EH (cell line): ENCODE measurements around the gene GNAL.
"Not testable (repeated sequence)": the region's sequence is repeated elsewhere in the genome, so short reads cannot be mapped to it uniquely, and the experiment has no call there.

ENCODE experiments used
- DNase-seq: peaks from one replicate; pipeline ENCODE4 v3.0.0-alpha.2; 2015; ENCODE audit warnings: low read depth

The GNAL gene

GRCh38 chr18:11688972-11689668 lies at the start of gene GNAL:
Gene GNAL, plus strand, starts transcription at chr18:11689264. Its CDS starts 300 bp downstream, at chr18:11689564.
- peak; percentile 63 for DNase-seq

DNA sequence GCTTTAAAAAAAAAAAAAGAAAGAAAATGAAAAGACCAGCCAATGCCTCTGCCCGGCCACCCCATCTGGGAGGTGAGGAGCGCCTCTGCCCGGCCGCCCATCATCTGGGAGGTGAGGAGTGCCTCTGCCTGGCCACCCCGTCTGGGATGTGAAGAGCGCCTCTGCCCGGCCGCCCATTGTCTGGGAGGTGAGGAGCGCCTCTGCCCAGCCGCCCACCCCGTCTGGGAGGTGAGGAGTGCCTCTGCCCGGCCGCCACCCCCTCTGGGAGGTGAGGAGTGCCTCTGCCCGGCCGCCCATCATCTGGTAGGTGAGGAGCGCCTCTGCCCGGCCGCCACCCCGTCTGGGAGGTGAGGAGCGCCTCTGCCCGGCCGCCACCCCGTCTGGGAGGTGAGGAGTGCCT lies 41.8 kb upstream of the GNAL start:
- not testable (repeated sequence) for DNase-seq

DNA sequence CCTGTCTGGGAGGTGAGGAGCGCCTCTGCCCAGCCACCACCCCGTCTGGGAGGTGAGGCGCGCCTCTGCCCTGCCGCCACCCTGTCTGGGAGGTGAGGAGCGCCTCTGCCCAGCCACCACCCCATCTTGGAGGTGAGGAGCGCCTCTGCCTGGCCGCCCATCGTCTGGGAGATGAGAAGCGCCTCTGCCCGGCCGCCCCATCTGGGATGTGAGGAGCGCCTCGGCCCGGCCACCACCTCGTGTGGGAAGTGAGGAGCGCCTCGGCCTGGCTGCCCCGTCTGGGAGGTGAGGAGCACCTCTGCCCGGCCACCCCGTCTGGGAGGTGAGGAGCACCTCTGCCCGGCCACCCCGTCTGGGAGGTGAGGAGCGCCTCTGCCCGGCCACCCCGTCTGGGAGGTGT lies 41.3 kb upstream of the GNAL start:
- DNase-seq, result not testable (repeated sequence)

DNA sequence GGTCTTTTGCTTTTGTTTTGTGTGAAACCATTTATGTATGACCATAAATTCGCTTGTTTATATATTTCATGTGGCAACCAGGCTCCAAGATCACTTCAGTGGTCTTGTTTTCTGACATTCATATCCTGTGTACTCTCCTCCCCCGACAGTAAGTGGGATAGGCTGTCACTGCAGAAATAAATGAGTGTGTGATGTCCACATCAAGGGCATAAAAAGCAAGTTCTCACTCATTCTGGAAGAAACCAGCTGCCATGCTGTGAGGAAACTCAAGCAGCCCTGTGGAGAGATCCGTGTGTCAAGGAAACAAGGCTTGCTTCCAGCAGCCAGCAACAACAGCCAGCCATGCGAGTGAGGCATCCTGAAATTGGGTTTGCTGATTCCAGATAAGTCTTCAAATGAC lies 39.2 kb upstream of the GNAL start:
- no peak for DNase-seq

GRCh38 chr18:11651899-11652298 lies 37.2 kb upstream of the GNAL start:
- DNase-seq, result no peak

- no peak for DNase-seq
These were observed 35.5 kb upstream of the GNAL start for GRCh38 chr18:11653521-11653920.

DNA sequence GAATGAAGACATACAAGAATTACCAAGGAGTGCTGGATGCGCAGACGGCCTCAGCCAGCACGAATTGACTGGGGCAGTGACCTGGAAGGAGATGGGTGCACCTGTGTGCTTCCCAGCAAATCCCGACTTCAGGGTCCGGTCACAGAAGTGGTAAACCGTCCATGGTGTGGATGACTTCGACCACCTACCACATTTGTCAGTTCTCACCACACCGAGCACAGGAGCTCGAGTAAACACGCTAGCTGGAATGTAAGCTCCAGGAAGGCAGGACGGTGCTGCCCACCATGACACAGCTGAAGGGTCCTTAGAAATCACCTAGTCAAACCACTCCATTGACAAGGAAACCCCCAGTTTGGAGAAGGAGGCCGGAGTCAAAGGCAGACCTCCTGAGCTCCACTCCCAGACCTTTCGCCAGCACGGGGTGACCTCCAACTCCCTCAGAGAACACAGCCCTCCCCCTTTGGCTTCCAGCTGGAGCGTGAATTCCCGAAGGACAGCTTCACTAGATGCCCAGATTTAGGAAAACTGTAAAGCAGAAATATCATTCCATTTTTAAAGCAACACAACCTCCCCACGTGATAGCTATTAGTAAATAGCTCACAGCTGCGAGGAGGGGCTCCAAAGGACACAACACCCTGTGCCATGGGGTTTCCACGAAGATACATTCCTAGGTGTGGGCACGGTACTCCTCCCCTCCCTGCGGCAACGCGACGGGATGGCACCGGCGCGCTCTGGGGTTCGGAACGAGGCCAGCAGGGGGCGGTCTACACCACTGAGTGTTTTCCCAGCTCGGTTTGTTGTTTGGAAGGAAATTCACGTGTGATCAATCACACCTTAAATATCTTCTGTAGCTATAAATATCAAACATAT lies 34.1 kb upstream of the GNAL start:
- DNase-seq, result peak; percentile 32

GRCh38 chr18:11655606-11655932 lies 33.5 kb upstream of the GNAL start:
- DNase-seq, result no peak

GRCh38 chr18:11657152-11657551 lies 31.9 kb upstream of the GNAL start:
- no peak for DNase-seq

- DNase-seq, result no peak
These were observed 31.5 kb upstream of the GNAL start for GRCh38 chr18:11657554-11657953.

- no peak for DNase-seq
These were observed 31.0 kb upstream of the GNAL start for GRCh38 chr18:11658019-11658418.

DNA sequence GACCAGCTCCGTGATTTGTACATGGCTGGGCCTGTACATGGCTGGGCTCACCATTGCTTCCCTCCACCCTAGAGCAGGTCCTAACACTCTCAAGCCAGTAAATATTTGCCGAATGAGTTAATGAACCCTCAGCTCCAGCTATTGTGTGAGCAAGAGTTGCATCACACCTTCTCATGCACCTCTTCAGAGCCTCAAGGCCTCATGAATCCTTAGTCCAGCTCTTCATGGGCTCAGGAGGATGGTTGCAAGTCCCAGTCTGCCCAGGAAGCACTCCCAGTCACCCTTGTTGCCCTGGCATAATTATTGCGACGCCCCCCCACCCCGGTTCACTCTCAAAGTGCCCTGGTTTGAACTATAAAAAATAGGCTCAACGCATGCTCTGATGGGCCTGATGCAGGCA lies 30.1 kb upstream of the GNAL start:
- DNase-seq, result no peak

GRCh38 chr18:11660691-11661090 lies 28.4 kb upstream of the GNAL start:
- DNase-seq, result no peak

DNA sequence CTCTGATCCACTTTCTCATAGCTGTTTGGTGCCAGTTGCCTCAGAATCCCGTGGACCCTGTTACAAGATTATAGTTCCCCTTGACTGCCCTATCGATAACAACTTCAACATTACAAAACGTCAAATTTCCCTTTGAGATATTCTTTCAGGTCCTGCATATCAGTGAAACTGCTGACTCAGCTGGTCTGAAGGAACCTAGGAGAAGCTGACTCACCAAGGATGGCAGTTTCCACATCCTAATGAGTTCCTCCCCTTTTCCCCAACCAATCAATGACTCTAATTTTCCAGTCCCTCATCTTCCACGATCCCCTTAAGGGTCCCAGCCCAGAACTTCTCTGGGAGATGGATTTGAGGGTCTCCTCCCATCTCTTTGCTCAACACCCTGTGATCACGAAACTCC lies 27.6 kb upstream of the GNAL start:
- DNase-seq, result no peak

DNA sequence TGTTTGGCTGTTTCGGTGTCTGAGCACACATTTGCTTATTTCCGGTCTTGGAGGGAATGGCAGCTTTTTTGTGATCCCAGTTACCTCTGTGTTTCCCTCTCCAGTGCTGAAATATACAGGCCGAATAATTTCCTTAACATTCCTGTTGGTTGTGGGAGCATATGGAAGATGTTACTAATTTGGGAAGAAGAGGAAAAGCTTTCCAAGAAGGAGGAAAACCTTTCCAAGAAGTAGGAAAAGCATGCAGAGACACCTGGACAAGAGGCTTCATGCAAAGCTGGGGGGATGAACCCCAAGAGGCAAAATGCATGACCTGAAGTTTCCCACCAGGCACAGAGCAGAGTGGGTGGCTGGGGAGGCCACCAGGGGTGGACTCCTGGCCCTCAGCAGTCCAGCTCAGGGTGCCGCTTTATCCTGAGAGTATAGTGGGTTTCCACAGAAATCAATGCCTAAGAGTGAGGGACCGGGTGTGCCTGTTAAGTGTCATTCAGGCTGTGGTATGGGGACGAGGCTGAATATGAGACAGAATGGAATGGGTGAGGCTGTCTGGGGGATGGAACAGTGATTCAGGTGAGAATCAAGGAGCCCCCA lies 25.5 kb upstream of the GNAL start:
- DNase-seq, result no peak

DNA sequence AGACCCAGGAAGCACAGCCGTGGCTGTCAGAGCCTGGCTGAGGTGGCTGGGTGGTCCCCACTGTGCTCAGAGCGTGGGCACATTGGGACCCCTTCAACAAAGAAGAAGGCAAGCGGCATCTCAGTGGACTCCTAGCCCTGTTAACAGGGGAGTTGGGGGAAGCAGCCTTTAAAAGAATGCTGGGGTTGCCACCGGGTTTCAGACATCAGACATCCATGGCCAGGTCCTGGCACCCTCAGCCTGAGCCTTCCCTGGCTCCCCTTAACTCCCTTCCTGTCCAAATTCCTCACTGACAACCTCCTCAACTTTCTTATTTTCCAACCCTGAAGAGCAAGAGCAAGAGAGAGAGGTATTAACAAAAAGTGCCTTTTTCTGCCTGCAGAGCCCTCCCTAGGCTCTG lies 24.8 kb upstream of the GNAL start:
- DNase-seq, result no peak

- DNase-seq, result no peak
These were observed 23.9 kb upstream of the GNAL start for GRCh38 chr18:11665146-11665545.

DNA sequence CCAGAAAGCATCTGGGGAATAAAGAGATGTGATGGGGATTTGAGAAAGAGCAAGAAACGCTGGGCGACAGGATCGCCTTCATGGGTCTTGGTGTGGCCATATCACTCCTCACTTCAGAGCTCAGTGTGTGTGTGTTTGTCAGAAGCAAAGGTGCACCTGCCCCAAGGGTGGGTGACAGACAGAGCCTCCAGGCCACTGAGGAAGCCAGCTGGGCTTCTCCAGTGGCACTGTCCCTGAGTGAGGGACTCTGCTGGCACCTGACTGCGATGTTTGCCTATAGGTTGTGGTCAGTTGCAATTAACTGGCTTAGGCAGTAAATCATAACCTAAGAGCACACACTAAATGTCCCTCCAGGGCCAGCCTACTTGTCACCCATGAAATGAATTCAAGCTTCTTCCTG lies 23.5 kb upstream of the GNAL start:
- DNase-seq, result no peak

DNA sequence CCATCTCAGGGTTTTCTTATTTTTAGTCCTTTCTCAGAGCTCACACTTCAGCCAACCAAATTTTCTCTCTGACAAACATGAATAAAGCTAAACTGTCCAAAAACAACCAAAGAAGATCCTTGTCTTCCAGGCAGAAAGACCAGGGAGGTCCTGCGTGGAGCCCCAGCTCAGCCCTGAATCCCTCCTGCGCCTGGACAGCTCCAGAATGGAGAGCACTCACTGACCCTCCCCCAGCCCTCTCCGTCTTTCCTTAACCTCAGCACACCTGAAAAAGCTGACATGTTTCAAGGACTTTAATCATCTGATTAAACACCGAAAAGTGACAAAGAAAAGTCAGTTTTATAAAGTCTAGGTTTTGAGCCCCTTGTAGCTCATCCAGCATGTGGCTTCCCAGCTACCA lies 22.9 kb upstream of the GNAL start:
- no peak for DNase-seq

- no peak for DNase-seq
These were observed 22.2 kb upstream of the GNAL start for GRCh38 chr18:11666831-11667230.

GRCh38 chr18:11667578-11667977 lies 21.5 kb upstream of the GNAL start:
- no peak for DNase-seq

DNA sequence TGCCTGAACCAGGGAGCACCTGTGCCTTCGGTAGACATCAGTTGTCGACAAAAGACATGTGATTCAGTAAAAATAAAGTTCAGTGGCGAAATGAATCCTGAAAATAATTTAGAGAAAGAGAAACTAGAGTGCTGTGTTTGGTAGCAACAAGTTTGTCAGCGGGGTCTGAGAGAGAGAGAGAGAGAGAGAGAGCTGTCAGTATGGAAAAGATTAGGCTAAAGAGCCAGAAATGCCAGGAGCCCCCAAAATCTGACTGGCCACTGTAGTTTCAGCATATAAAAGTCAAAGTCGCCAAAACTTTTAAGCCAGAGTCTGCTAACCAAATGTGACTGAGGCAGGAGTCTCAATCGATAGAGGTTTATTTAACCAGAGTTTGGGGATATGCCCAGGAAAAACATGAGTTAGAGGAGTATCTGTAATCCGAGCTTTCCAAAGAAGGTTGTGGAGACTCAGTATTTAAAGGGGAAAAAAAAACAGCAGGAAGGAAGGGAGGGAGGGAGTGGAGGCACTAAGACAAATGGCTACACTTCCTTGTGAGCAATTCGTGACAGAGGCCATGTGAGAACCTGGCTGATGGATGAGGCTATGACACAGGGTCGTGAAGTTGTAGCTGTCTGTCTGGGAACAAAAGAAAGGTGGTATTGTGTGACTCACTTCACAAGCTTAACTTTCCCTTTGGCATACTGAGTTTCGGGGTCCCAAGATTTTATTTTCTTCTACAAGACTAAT lies 20.5 kb upstream of the GNAL start:
- no peak for DNase-seq
